WTC11 (cell line): Measurements from ENCODE around the gene CHST5. TPM values are rescaled to one million over a fixed set of nuclear protein-coding genes. Genes with fewer than 3 reads are reported as not detected.
A peak's percentile ranks its signal among the peaks of the same experiment; 100 is the strongest.

Experiments
- ATAC-seq: fragments of 200-7000 bp; cut with Tn5 transposase; 2 replicates; pipeline ENCODE4 v1.10.0; 2021; ENCODE audit warnings: mild to moderate bottlenecking, moderate library complexity
- CTCF ChIA-PET: fragments of 300-600 bp; sonication (Branson Sonifier 250); formaldehyde crosslinking; loops from one replicate; lab custom pipeline; 2021; ENCODE audit warnings: antibody characterized with exemption; lab: Charles Lee
- POLR2A ChIA-PET: fragments of 350-600 bp; sonication (Branson Sonifier 250); formaldehyde crosslinking; loops from one replicate; lab custom pipeline; 2021; ENCODE audit warnings: antibody characterized with exemption; lab: Charles Lee
- DNase-seq: peaks from one replicate; pipeline ENCODE4 v3.0.0; 2021; ENCODE audit warnings: low spot score
- H3K27ac Mint-ChIP-seq: 2 replicates; pipeline ENCODE4 v1.8.0; 2021; ENCODE audit warnings: mixed read lengths
- H3K27me3 Mint-ChIP-seq: 2 replicates; pipeline ENCODE4 v1.8.0; 2021; ENCODE audit warnings: low read depth, mild to moderate bottlenecking, moderate library complexity, mixed read lengths
- H3K36me3 Mint-ChIP-seq: 2 replicates; pipeline ENCODE4 v1.8.0; 2021; ENCODE audit warnings: mixed read lengths
- H3K4me1 Mint-ChIP-seq: 2 replicates; pipeline ENCODE4 v1.8.0; 2022; ENCODE audit warnings: mixed read lengths
- H3K4me3 Mint-ChIP-seq: 2 replicates; pipeline ENCODE4 v1.8.0; 2021; ENCODE audit warnings: mild to moderate bottlenecking, moderate library complexity, mixed read lengths
- H3K9me3 Mint-ChIP-seq: 2 replicates; pipeline ENCODE4 v1.8.0; 2021; ENCODE audit warnings: mixed read lengths
- AFF4 ChIP-seq: sonication (generic); formaldehyde crosslinking; IDR thresholded peaks from 2 replicates; pipeline ENCODE4 v1.8.1; 2023; ENCODE audit warnings: mild to moderate bottlenecking, missing genetic modification reagents, borderline replicate concordance
- AR ChIP-seq: fragments of 250-450 bp; sonication (Bioruptor Pico); IDR thresholded peaks from 2 replicates; pipeline ENCODE4 v1.9.0; 2021; ENCODE audit warnings: mild to moderate bottlenecking
- ARID4B ChIP-seq: sonication (generic); formaldehyde crosslinking; IDR thresholded peaks from 2 replicates; pipeline ENCODE4 v1.8.0; 2023; ENCODE audit warnings: missing genetic modification reagents, mild to moderate bottlenecking, borderline replicate concordance
- E2F5 ChIP-seq: sonication (generic); formaldehyde crosslinking; IDR thresholded peaks from 2 replicates; pipeline ENCODE4 v1.8.1; 2022; ENCODE audit warnings: mild to moderate bottlenecking, moderate library complexity, missing genetic modification reagents
- FOXK1 ChIP-seq: sonication (generic); formaldehyde crosslinking; IDR thresholded peaks from 2 replicates; pipeline ENCODE4 v1.8.0; 2022; ENCODE audit warnings: mild to moderate bottlenecking, moderate library complexity, missing genetic modification reagents
- FOXP1 ChIP-seq: sonication (generic); formaldehyde crosslinking; IDR thresholded peaks from 2 replicates; pipeline ENCODE4 v1.8.0; 2022; ENCODE audit warnings: missing genetic modification reagents, mild to moderate bottlenecking, moderate library complexity, borderline replicate concordance
- IRF2 ChIP-seq: sonication (generic); formaldehyde crosslinking; IDR thresholded peaks from 2 replicates; pipeline ENCODE4 v1.8.0; 2022; ENCODE audit warnings: low read depth, missing genetic modification reagents, borderline replicate concordance
- JAZF1 ChIP-seq: fragments of 250-450 bp; sonication (Bioruptor Pico); IDR thresholded peaks from 2 replicates; pipeline ENCODE4 v1.9.0; 2021; ENCODE audit warnings: moderate library complexity, mild to moderate bottlenecking, inconsistent platforms
- MAX ChIP-seq: sonication (generic); formaldehyde crosslinking; IDR thresholded peaks from 2 replicates; pipeline ENCODE4 v1.8.0; 2022; ENCODE audit warnings: mild to moderate bottlenecking, missing genetic modification reagents
- MLX ChIP-seq: sonication (generic); formaldehyde crosslinking; IDR thresholded peaks from 2 replicates; pipeline ENCODE4 v1.8.1; 2023; ENCODE audit warnings: mild to moderate bottlenecking, missing genetic modification reagents, moderate library complexity
- NFYB ChIP-seq: sonication (generic); formaldehyde crosslinking; conservative IDR thresholded peaks from 2 replicates; pipeline ENCODE4 v1.8.0; 2022; ENCODE audit warnings: low read depth, missing genetic modification reagents
- NR3C1 ChIP-seq: sonication (generic); formaldehyde crosslinking; conservative IDR thresholded peaks from 2 replicates; pipeline ENCODE4 v1.8.1; 2023; ENCODE audit warnings: low read depth, mild to moderate bottlenecking, missing genetic modification reagents
- RELA ChIP-seq: sonication (generic); formaldehyde crosslinking; IDR thresholded peaks from 2 replicates; pipeline ENCODE4 v1.8.1; 2022; ENCODE audit warnings: missing genetic modification reagents, mild to moderate bottlenecking, borderline replicate concordance
- SMAD3 ChIP-seq: sonication (generic); formaldehyde crosslinking; IDR thresholded peaks from 2 replicates; pipeline ENCODE4 v1.8.0; 2022; ENCODE audit warnings: missing genetic modification reagents, mild to moderate bottlenecking, borderline replicate concordance
- SOX15 ChIP-seq: fragments of 250-450 bp; sonication (Bioruptor Pico); IDR thresholded peaks from 2 replicates; pipeline ENCODE4 v1.9.0; 2021; ENCODE audit warnings: mild to moderate bottlenecking
- TEAD4 ChIP-seq: sonication (generic); formaldehyde crosslinking; IDR thresholded peaks from 2 replicates; pipeline ENCODE4 v1.8.0; 2022; ENCODE audit warnings: mild to moderate bottlenecking, missing genetic modification reagents
- TP53 ChIP-seq: sonication (generic); formaldehyde crosslinking; IDR thresholded peaks from 2 replicates; pipeline ENCODE4 v1.8.1; 2023; ENCODE audit warnings: mild to moderate bottlenecking, missing genetic modification reagents
- ZNF416 ChIP-seq: fragments of 250-450 bp; sonication (Bioruptor Pico); IDR thresholded peaks from 2 replicates; pipeline ENCODE4 v1.9.0; 2021; ENCODE audit warnings: mild to moderate bottlenecking, inconsistent platforms
- total RNA-seq: library from RNA; stranded (reverse); gene quantifications from 3 replicates; pipeline ENCODE4 v1.2.3, GENCODE V29; 2021
- TF ChIP-seq, protein P1 (sequence below): sonication (generic); formaldehyde crosslinking; IDR thresholded peaks from 2 replicates; pipeline ENCODE4 v1.8.1; 2022; ENCODE audit warnings: low read depth, mild to moderate bottlenecking, moderate library complexity, missing genetic modification reagents, borderline replicate concordance

Gene CHST5
- total RNA-seq, 1 experiment from 2014 or later, result not detected

DNA sequence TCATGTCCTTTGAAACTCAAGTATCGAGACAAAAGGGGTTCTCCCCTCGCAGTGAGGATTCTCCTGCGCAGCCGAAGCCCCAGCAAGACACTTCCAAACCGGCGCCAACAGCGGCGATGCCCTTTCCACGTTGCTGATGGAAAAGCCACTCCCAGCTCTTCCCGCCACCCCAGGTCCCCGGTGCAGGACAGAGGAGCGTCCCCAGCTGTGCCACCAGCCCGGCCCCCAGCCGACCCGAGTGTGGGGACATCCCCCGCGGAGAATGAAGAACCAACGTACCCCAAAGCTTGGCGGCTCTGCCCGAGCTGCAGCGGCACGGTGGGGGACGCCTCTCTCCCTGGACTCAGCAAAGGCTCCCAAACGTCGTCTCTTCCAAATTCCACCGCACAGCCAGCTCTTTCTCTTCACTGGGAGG lies 41.2 kb downstream of the CHST5 start:
- CTCF ChIA-PET, result interaction anchor here (0.6 to 4.8 kb wide), 15 partner anchors 19 to 384 kb away, joined by 3 to 91 read pairs (median 4); partner anchors contain the start of genes CHST5 and TMEM170A
- H3K36me3 Mint-ChIP-seq, result no peaks in the 10 kb centered on the region
- no peaks in the 10 kb centered on the region for H3K9me3 Mint-ChIP-seq
- H3K27ac Mint-ChIP-seq, result 0 out of 2 replicates have a peak overlapping the region, but pooled peaks have one; percentile 76
- peak; percentile 23 for ATAC-seq
- H3K4me1 Mint-ChIP-seq, result peaks cover 19% of the 10 kb centered on the region
- peak overlapping the region; percentile 93 for H3K4me3 Mint-ChIP-seq
- H3K27me3 Mint-ChIP-seq, result peaks cover 13% of the 10 kb centered on the region
- POLR2A ChIA-PET, result interaction anchor here (1.0 to 2.1 kb wide), 9 partner anchors 13 to 153 kb away, joined by 3 to 24 read pairs (median 5); partner anchors contain the start of genes CFDP1, GABARAPL2, KARS1 and TERF2IP
- DNase-seq, result peak; percentile 34
- TF ChIP-seq SOX15 (CRISPR knock-in tag) (no peak), RELA (CRISPR knock-in tag) (0 out of 2 replicates have a peak, but pooled peaks have one; percentile 8), FOXK1 (CRISPR knock-in tag) (0 out of 2 replicates have a peak, but pooled peaks have one; percentile 8), SMAD3 (CRISPR knock-in tag) (0 out of 2 replicates have a peak, but pooled peaks have one; percentile 21), FOXP1 (CRISPR knock-in tag) (0 out of 2 replicates have a peak, but pooled peaks have one; percentile 47)

DNA sequence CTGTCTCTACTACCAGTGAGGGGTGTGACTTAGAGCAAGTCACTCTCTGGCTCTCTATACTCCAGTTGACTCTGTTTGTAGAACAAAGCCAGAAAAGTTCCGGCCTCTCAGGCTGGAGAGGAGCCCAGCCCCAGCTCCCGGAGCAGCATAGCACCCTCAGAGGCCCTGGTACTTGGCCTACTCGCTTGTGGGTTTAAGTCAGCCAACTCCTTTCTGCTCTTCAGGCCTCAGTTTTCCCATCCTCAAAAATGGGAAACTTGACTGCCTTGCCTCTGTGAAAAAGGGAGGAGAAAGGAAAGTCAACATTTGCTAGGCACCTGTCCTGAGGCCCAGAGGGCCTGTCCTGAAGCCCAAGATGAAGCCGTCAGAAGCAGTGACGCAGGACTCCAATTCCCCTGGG lies 41.7 kb downstream of the CHST5 start:
- ChIA-PET POLR2A (interaction anchor here (1.5 to 2.1 kb wide), 3 partner anchors 23 to 72 kb away, joined by 5 to 24 read pairs (median 7); partner anchors contain the start of genes GABARAPL2 and TMEM231), CTCF (interaction anchor here (0.7 to 4.8 kb wide), 9 partner anchors 18 to 56 kb away, joined by 3 to 91 read pairs (median 7); partner anchors contain the start of genes CHST5 and TMEM170A)
- no peak overlapping the region for H3K27ac Mint-ChIP-seq
- no peak for DNase-seq
- peaks cover 13% of the 10 kb centered on the region for H3K27me3 Mint-ChIP-seq
- H3K9me3 Mint-ChIP-seq, result no peaks in the 10 kb centered on the region
- peaks cover 19% of the 10 kb centered on the region for H3K4me1 Mint-ChIP-seq
- H3K4me3 Mint-ChIP-seq, result peak overlapping the region; percentile 93
- ATAC-seq, result peak; percentile 1; the same call in 1 of the 2 replicates
- H3K36me3 Mint-ChIP-seq, result no peaks in the 10 kb centered on the region
- TF ChIP-seq AR (CRISPR knock-in tag) (no peak), SOX15 (CRISPR knock-in tag) (no peak), TP53 (CRISPR knock-in tag) (no peak), JAZF1 (CRISPR knock-in tag) (no peak), ARID4B (CRISPR knock-in tag) (no peak), MLX (CRISPR knock-in tag) (no peak), NR3C1 (CRISPR knock-in tag) (no peak), TEAD4 (no peak), ZNF416 (CRISPR knock-in tag) (no peak), NFYB (CRISPR knock-in tag) (no peak), E2F5 (CRISPR knock-in tag) (no peak), IRF2 (CRISPR knock-in tag) (no peak), MAX (CRISPR knock-in tag) (no peak), AFF4 (no peak)
- TF ChIP-seq, protein P1, sequence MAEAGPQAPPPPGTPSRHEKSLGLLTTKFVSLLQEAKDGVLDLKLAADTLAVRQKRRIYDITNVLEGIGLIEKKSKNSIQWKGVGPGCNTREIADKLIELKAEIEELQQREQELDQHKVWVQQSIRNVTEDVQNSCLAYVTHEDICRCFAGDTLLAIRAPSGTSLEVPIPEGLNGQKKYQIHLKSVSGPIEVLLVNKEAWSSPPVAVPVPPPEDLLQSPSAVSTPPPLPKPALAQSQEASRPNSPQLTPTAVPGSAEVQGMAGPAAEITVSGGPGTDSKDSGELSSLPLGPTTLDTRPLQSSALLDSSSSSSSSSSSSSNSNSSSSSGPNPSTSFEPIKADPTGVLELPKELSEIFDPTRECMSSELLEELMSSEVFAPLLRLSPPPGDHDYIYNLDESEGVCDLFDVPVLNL (CRISPR knock-in tag), result no peak
